Immature natural killer cell (primary cell): ENCODE data around the gene LMNTD2. TPM values are rescaled to one million over a fixed set of nuclear protein-coding genes. Genes with fewer than 3 reads are reported as not detected.

Source experiments
- DNase-seq, 3 donors: peaks; one replicate each; pipeline ENCODE4 v3.0.0; 2022; ENCODE audit warnings: mixed read lengths in 1 of 3
- H3K27ac Mint-ChIP-seq, 6 donors: one replicate each; pipeline ENCODE4 v1.8.0; 2020; ENCODE audit warnings: mixed read lengths in 6 of 6, mild to moderate bottlenecking in 5 of 6, inconsistent platforms in 4 of 6, moderate library complexity in 3 of 6
- H3K27me3 Mint-ChIP-seq, 3 donors: one replicate each; pipeline ENCODE4 v1.8.0; 2020 to 2021; ENCODE audit warnings: low read depth in 3 of 3, mild to moderate bottlenecking in 3 of 3, mixed read lengths in 3 of 3, moderate library complexity in 3 of 3, inconsistent platforms in 1 of 3
- H3K36me3 Mint-ChIP-seq, 3 donors: one replicate each; pipeline ENCODE4 v1.8.0; 2020; ENCODE audit warnings: mixed read lengths in 3 of 3, inconsistent platforms in 2 of 3, mild to moderate bottlenecking in 2 of 3
- H3K4me1 Mint-ChIP-seq, 2 donors: one replicate each; pipeline ENCODE4 v1.8.0; 2020; ENCODE audit warnings: inconsistent platforms in 2 of 2, mild to moderate bottlenecking in 2 of 2, mixed read lengths in 2 of 2, moderate library complexity in 1 of 2
- H3K4me3 Mint-ChIP-seq, 5 donors: one replicate each; pipeline ENCODE4 v1.8.0; 2020; ENCODE audit warnings: mild to moderate bottlenecking in 5 of 5, mixed read lengths in 5 of 5, inconsistent platforms in 3 of 5, moderate library complexity in 3 of 5
- H3K9me3 Mint-ChIP-seq, 6 donors: one replicate each; pipeline ENCODE4 v1.8.0; 2020; ENCODE audit warnings: mild to moderate bottlenecking in 6 of 6, mixed read lengths in 6 of 6, inconsistent platforms in 4 of 6, moderate library complexity in 3 of 6
- polyA plus RNA-seq, 3 donors: library from polyadenylated mRNA; unstranded; fragments of 300-500 nt; fragmentation: Illumina TruSeq; gene quantifications; one replicate each; pipeline ENCODE4 v1.2.3, GENCODE V29; 2021

Gene LMNTD2
- polyA plus RNA-seq, 3 donors from 2014 or later, result 0.54 to 0.95 (median 0.66) TPM

DNA sequence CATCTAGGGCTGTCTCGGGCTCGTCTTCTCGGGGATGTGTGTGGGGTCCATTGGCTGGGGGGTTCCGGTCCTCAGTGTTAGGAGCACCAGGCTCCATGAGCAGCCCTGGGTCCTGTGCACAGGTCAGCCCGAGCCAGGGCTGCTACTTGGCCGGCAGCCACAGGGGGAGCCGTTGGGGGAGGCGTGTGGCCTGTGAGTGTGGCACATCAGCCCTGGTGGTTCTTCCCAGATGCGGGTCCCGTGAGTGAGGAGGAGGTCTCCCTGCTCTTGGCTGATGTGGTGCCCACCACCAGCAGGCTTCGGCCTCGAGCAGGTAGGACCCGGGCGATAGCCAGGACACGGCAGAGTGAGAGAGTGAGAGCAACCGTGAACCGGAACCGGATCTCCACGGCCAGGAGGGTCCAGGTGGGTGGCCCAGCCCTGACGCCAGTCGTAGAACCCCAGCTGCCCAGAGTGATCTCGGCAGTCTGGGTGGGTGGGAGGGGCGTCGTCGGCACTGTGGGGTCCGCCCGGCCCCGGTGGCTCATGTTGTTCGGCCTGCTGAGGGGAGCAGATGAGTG is 36.7 kb upstream of the LMNTD2 start:
- no peaks in the 10 kb centered on the region for H3K9me3 Mint-ChIP-seq
- peak overlapping the region in 3 of 6 donors; percentile 17 to 63 (median 54) for H3K27ac Mint-ChIP-seq
- H3K4me1 Mint-ChIP-seq, result peaks cover 16% of the 10 kb centered on the region in 2 donors
- H3K27me3 Mint-ChIP-seq, result peaks cover 4 to 7% (median 7%) of the 10 kb centered on the region in 3 donors
- no peak overlapping the region for H3K4me3 Mint-ChIP-seq
- no peak for DNase-seq
- peaks cover 8 to 21% (median 10%) of the 10 kb centered on the region in 3 donors for H3K36me3 Mint-ChIP-seq

DNA sequence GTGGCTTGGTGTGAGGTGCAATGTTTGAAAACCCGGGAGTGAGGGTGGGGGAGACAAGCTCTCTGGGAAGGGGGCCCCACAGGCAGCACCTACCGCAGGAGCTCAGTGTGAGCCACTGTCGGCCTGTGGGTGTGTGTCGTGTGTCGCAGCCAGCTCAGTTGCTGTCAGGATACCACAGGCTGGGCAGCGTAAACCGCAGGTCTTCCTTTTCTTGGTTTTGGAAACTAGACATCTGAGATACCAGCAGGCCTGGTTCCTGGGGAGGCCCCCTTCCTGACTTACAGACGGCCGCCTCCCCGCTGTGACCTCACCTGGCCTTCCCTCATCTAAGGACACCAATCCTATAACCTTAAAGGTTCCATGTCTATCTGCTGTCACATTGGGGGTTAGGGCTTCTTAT is 35.8 kb upstream of the LMNTD2 start:
- H3K9me3 Mint-ChIP-seq, result peaks cover 0 to 2% (median 0%) of the 10 kb centered on the region in 6 donors
- peaks cover 16% of the 10 kb centered on the region in 2 donors for H3K4me1 Mint-ChIP-seq
- peaks cover 4 to 7% (median 7%) of the 10 kb centered on the region in 3 donors for H3K27me3 Mint-ChIP-seq
- peak in 2 of 3 donors; percentile 17 to 38 for DNase-seq
- peak overlapping the region in 3 of 6 donors; percentile 49 to 64 (median 63) for H3K27ac Mint-ChIP-seq
- peak overlapping the region in 1 of 5 donors; percentile 14 for H3K4me3 Mint-ChIP-seq
- H3K36me3 Mint-ChIP-seq, result peaks cover 9 to 18% (median 9%) of the 10 kb centered on the region in 3 donors

DNA sequence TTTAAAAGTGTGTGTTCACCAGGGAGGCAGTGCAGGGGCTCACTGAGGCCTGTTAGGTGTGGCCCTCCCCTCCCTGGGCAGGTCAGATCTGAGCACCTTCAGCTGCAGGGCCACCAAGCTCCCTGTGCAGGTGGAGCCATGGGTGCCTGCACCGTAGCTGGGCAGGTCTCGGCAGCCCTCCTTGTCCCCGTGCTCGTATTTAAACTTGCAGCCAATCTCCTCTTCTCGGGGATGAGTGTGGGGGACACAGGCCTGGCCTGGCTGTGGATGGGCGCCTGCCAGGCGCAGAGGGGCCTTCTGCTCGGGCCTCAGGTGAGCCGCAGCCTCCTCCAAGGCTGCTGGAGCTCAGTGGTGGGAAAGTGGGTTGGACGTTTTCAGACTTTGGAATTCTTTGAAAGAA is 34.9 kb upstream of the LMNTD2 start:
- peaks cover 8 to 16% (median 9%) of the 10 kb centered on the region in 3 donors for H3K36me3 Mint-ChIP-seq
- no peak overlapping the region for H3K27ac Mint-ChIP-seq
- no peak overlapping the region for H3K4me3 Mint-ChIP-seq
- H3K9me3 Mint-ChIP-seq, result peaks cover 0 to 2% (median 0%) of the 10 kb centered on the region in 6 donors
- H3K27me3 Mint-ChIP-seq, result peaks cover 7 to 11% (median 9%) of the 10 kb centered on the region in 3 donors
- no peak for DNase-seq
- peaks cover 16% of the 10 kb centered on the region in 2 donors for H3K4me1 Mint-ChIP-seq

DNA sequence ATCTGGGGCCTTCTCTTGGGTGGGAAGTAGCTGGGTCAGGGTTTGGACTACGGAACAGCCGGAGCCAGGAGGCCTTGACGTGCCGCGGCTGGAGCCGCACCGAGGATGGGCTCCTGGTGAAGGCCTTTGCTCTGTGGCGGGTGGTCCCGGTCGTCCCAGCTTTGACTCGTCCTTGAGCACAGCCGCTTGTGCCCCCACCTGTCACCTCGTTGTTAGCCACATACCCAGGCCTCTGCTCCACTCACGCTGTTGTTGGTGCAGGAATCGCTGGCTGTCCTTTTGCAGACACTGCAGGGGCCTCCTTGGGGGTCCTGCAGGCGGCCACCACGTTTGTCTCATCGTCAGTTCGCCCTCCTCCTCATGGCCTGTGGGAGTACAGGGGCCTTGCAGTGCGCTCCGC is 32.8 kb upstream of the LMNTD2 start:
- Mint-ChIP-seq H3K36me3 (peaks cover 8 to 19% (median 11%) of the 10 kb centered on the region in 3 donors), H3K9me3 (peaks cover 0 to 2% (median 0%) of the 10 kb centered on the region in 6 donors), H3K4me3 (no peak overlapping the region), H3K4me1 (peaks cover 16% of the 10 kb centered on the region in 2 donors), H3K27ac (no peak overlapping the region), H3K27me3 (peaks cover 9 to 12% (median 10%) of the 10 kb centered on the region in 3 donors)
- no peak for DNase-seq

DNA sequence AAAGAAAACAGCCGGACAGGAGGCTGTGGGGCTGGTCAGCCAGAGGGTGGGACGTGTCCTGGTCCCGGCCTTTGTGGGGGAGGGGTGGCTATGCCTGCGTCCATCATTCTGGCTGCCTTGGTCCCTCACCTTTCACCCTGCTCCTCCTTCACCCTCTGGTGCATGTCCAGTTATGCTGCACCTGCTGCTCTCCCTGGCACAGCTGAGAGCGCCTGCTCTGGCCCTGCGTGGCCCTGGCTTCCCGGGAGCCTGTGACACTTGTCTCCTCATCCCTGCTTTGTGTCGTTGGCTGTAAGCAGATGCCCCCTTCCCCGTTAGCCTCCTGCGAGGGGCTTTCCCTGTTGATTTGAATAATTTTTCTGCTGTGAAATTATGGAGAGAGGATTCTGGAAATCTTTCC is 32.4 kb upstream of the LMNTD2 start:
- H3K9me3 Mint-ChIP-seq, result peaks cover 0 to 2% (median 0%) of the 10 kb centered on the region in 6 donors
- no peak overlapping the region for H3K27ac Mint-ChIP-seq
- DNase-seq, result no peak
- H3K4me3 Mint-ChIP-seq, result no peak overlapping the region
- H3K36me3 Mint-ChIP-seq, result peaks cover 8 to 21% (median 13%) of the 10 kb centered on the region in 3 donors
- peaks cover 9 to 12% (median 9%) of the 10 kb centered on the region in 3 donors for H3K27me3 Mint-ChIP-seq
- H3K4me1 Mint-ChIP-seq, result peaks cover 18 to 19% of the 10 kb centered on the region in 2 donors

DNA sequence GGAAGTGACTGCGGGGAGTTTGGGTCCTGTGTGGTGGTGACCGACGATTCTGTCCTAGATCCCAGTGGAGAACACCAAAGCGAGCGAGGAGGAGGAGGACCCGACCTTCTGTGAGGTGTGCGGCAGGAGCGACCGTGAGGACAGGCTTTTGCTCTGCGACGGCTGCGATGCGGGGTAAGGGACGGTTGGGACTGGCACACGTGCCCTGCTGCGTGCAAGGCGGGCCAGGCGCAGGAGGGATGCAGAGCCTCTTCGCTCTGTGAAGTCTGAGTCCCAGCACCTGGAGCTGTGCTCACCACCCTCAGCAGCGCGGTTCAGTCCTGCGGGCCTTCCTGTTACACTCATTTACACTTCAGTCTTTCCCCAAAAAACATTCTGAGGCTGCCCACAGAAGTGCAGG is 32.0 kb upstream of the LMNTD2 start:
- no peak overlapping the region for H3K4me3 Mint-ChIP-seq
- peaks cover 8 to 25% (median 14%) of the 10 kb centered on the region in 3 donors for H3K36me3 Mint-ChIP-seq
- H3K4me1 Mint-ChIP-seq, result peaks cover 20 to 23% of the 10 kb centered on the region in 2 donors
- DNase-seq, result no peak
- peaks cover 9 to 12% (median 10%) of the 10 kb centered on the region in 3 donors for H3K27me3 Mint-ChIP-seq
- no peak overlapping the region for H3K27ac Mint-ChIP-seq
- peaks cover 0 to 2% (median 0%) of the 10 kb centered on the region in 6 donors for H3K9me3 Mint-ChIP-seq

DNA sequence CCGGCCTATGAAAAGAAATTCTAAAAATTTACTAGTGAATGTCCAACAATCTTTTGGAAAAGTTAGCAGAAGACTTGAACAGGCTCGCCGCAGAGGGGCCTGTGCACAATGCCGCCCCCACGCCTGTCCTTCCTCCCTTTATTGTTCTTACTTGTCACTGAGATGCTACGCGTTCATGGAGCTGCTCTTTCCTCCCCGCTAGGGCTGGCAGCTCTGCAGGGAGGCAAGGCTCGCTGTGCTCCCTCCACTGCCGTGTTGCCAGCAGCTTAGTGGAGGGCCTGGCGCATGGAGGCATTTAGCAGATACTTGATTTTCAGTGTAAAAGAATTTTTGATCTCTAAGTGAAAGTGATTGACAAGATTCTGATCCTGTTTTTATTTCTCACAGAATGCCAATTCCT is 30.5 kb upstream of the LMNTD2 start:
- Mint-ChIP-seq H3K4me1 (peaks cover 11 to 13% of the 10 kb centered on the region in 2 donors), H3K36me3 (peaks cover 8 to 24% (median 14%) of the 10 kb centered on the region in 3 donors), H3K27me3 (peaks cover 7 to 9% (median 8%) of the 10 kb centered on the region in 3 donors), H3K4me3 (no peak overlapping the region), H3K27ac (no peak overlapping the region), H3K9me3 (peaks cover 0 to 2% (median 0%) of the 10 kb centered on the region in 6 donors)
- no peak for DNase-seq

DNA sequence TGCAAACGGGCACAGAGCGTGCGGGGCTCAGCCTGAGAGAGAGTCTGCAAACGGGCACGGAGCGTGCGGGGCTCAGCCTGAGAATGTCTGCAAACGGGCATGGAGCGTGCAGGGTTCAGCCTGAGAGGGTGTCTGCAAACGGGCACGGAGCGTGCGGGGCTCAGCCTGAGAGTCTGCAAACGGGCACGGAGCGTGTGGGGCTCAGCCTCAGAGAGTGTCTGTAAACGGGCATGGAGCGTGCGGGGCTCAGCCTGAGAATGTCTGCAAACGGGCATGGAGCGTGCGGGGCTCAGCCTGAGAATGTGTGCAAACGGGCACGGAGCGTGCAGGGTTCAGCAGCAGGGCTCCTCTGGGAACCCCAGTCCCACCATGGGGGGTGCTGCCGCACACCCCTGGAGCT is 29.3 kb upstream of the LMNTD2 start:
- Mint-ChIP-seq H3K4me1 (peaks cover 9 to 10% of the 10 kb centered on the region in 2 donors), H3K9me3 (peaks cover 0 to 2% (median 0%) of the 10 kb centered on the region in 6 donors), H3K4me3 (no peak overlapping the region), H3K36me3 (peaks cover 8 to 24% (median 14%) of the 10 kb centered on the region in 3 donors), H3K27me3 (peaks cover 7 to 10% (median 9%) of the 10 kb centered on the region in 3 donors), H3K27ac (peak overlapping the region in 2 of 6 donors; percentile 40 to 48)
- DNase-seq, result no peak

DNA sequence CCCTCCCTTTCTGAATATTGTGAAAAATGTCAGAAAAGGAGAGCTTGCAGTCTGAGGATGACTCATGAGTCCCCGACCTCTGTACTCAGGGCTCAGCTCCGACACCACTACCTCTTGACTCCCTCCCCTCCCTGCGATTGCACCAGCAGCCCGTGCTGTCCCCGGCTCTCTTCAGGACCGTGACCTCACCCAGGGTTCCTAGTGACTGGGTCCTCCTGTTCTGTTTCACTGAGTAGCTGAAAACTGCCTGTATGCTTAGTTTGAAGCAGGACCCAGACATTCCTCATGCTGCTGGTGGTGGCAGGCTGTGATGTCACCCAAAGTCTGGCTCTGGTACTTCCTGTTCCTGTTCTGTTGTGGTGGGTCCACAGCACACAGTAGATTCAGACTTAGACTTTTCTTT is 27.4 kb upstream of the LMNTD2 start:
- DNase-seq, result peak in 2 of 3 donors; percentile 31 to 46
- Mint-ChIP-seq H3K9me3 (peaks cover 0 to 2% (median 0%) of the 10 kb centered on the region in 6 donors), H3K27ac (peak overlapping the region; percentile 80 to 91 (median 84)), H3K4me3 (peak overlapping the region in 2 of 5 donors; percentile 25 to 46), H3K27me3 (peaks cover 5 to 10% (median 7%) of the 10 kb centered on the region in 3 donors), H3K4me1 (peaks cover 7 to 15% of the 10 kb centered on the region in 2 donors), H3K36me3 (peaks cover 4 to 28% (median 14%) of the 10 kb centered on the region in 3 donors)

DNA sequence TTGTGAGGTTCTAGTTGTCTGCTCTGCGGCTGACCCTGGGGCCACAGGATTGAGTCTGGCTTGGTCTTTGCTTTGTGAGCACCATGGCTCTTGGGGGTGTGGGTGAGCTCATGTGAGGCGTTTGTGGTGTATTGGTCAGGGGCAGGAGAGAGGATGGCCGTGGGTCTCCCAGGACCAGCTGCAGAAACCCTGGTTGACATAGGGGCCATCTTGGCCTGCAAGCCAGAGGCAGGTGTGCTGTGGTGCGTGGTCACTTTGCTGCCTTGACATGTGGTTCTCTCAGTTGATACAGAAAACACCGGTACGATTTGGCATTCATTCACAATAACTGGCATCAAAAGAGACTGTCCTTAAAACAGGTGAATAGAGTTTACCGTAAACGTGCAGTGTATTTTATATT is 27.0 kb upstream of the LMNTD2 start:
- Mint-ChIP-seq H3K36me3 (peaks cover 4 to 28% (median 14%) of the 10 kb centered on the region in 3 donors), H3K27me3 (peaks cover 5 to 10% (median 7%) of the 10 kb centered on the region in 3 donors), H3K9me3 (peaks cover 0 to 2% (median 0%) of the 10 kb centered on the region in 6 donors), H3K27ac (peak overlapping the region in 5 of 6 donors; percentile 17 to 91 (median 83)), H3K4me3 (no peak overlapping the region), H3K4me1 (peaks cover 7 to 15% of the 10 kb centered on the region in 2 donors)
- no peak for DNase-seq

DNA sequence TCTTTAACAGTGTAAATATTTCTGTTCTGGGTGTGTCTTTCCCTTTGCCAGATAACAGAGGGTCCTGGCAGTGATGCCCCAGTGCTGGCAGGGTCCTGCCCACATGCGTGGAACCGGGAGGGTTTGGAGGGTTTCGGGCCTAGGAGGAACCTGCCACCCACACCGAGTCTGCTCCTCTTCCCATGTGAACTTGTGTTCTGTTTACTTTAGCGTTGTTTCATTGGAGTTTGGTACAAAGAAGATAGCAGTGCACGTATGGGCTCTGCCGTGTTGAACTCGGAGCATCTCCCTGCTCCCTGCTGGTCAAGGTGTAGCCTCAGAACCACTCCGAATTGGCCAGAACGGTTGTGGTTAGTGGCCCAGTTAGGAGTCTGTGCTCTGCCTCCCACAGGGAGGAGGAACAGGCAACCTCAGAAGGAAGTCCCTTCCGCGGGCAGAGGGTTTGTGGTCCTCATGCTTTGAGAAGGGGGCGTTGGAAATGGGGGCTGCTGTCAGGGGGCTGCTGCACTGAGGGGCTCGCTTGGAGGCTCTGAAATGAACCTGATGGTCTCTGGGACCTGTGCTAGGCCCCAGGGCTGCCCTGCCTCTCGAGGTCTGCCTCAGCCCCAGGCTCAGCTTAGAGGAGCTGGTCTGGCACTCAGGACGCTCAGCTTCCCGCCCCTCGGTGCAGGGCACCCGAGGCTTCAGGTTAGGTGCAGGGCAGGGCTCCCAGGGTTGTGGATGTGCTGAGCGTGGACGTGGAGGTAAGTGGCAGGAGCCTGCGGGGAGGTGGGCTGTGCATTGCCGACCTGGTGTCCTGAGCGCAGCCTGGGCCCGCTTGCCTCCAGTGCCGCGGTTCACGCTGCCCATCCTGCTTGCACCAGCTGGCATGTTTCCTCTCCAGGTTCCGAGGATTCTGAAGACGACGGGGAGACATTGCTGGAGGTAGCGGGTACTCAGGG is 26.1 kb upstream of the LMNTD2 start:
- Mint-ChIP-seq H3K9me3 (peaks cover 0 to 1% (median 0%) of the 10 kb centered on the region in 6 donors), H3K27me3 (peaks cover 5 to 10% (median 7%) of the 10 kb centered on the region in 3 donors), H3K36me3 (peaks cover 0 to 24% (median 10%) of the 10 kb centered on the region in 3 donors), H3K4me3 (no peak overlapping the region), H3K4me1 (peaks cover 10 to 19% of the 10 kb centered on the region in 2 donors), H3K27ac (peak overlapping the region in 2 of 6 donors; percentile 30 to 43)
- DNase-seq, result no peak

DNA sequence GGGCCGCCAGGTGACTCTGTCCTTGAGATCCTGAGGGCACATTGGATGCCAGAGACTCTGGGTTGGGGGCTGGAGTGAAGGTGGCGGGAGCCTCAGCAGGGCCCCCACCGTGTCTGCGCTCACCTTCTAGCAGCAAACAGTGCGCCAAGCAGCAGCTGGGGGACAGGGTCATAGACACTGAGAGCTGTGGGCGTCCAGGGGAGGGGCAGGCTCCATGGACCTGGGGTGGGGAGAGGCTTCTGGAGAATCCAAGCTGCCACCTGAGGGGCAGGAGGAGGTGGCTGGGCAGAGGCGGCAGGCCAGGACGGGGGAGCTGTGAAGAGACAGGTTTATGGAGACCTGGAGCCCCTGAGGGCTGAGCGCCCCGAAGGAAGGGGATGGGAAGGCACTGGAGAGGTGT is 23.7 kb upstream of the LMNTD2 start:
- H3K36me3 Mint-ChIP-seq, result peaks cover 0 to 23% (median 5%) of the 10 kb centered on the region in 3 donors
- no peak for DNase-seq
- H3K27ac Mint-ChIP-seq, result no peak overlapping the region
- no peak overlapping the region for H3K4me3 Mint-ChIP-seq
- peaks cover 2 to 4% (median 3%) of the 10 kb centered on the region in 3 donors for H3K27me3 Mint-ChIP-seq
- H3K4me1 Mint-ChIP-seq, result peaks cover 30 to 39% of the 10 kb centered on the region in 2 donors
- no peaks in the 10 kb centered on the region for H3K9me3 Mint-ChIP-seq

DNA sequence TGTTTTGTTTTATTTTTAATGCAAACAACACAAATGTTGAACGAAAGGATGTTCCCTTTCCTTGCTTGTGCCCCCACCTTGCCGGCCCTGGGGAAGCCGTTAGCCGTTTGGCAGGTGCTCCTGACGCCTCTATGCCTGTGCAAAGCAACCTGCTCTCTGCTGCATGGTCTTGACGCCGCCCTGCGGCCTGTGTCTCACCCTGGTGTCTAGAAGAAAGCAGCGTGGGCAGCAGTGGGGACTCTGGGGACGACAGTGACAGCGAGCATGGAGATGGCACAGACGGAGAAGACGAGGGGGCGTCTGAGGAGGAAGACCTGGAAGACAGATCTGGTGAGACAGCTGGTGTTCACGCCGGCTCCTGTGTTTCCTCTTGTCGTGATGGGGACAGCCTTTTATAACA is 21.2 kb upstream of the LMNTD2 start:
- no peaks in the 10 kb centered on the region for H3K9me3 Mint-ChIP-seq

More for the DNA sequence above, 21.2 kb upstream of the LMNTD2 start:
- Mint-ChIP-seq H3K4me1 (peaks cover 48 to 49% of the 10 kb centered on the region in 2 donors), H3K27ac (peak overlapping the region in 1 of 6 donors; percentile 80), H3K27me3 (peaks cover 2 to 14% (median 4%) of the 10 kb centered on the region in 3 donors), H3K36me3 (peaks cover 0 to 8% (median 0%) of the 10 kb centered on the region in 3 donors), H3K4me3 (no peak overlapping the region)
- DNase-seq, result no peak
